DLD1 (cell line): ENCODE results near the gene GRPEL1.

Source experiments
- in situ Hi-C: cut with HindIII; loops from 2 replicates; pipeline ENCODE4 v1.10.0; 2017; ENCODE audit warnings: low sequenced_read_pairs

The GRPEL1 gene

DNA sequence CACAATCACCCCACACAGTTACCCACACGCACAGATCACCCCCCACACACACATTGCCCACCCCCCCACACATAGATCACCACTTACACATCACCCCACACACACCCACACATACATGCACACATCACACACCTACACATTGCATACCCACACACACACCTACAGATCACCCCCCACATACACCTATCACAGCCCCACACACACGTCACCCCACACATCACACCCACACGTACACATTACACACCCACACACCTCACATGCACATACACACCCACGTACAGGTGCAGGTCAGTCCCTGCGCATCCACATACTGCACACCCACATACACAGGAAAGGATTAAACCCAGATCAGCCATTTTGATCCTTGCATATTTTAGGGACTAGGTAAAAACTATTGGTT lies 40.0 kb downstream of the GRPEL1 start:
- in situ Hi-C loops, result no loop called here

GRCh38 chr4:7027284-7027683 lies 40.6 kb downstream of the GRPEL1 start:
- in situ Hi-C loops, result no loop called here

GRCh38 chr4:7026107-7026506 lies 41.8 kb downstream of the GRPEL1 start:
- in situ Hi-C loops, result no loop called here

GRCh38 chr4:7025040-7025602 lies 42.7 kb downstream of the GRPEL1 start:
- in situ Hi-C loops, result no loop called here

DNA sequence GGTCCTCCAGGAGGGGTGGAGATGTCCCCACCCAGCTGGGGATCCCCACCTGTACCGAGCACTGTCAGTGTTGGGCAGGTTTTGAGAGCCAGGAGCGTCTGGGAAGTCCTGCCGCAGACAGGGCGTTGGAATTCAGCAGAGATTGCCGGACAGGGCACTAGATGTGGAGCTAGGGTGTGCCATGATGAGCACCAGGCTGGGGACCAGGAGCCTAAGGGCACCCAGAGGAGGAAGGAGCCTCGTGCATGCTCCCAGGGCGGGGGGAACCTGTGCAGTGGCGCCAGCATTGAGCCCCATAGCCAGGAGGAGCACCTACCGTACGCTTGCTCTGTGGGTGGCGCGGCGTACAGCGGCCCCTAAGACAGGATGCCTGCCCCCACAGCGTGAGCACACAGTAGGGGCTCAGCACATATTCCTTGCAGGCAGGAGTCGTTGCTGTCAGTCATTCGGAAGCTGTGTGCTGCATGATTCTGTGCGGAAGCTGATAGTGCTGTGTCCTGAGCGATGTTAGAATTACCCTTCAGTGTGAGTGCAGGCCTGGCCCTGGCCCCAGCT lies 43.5 kb downstream of the GRPEL1 start:
- in situ Hi-C loops, result no loop called here

- in situ Hi-C loops, result no loop called here
These were observed 44.0 kb downstream of the GRPEL1 start for GRCh38 chr4:7023901-7024300.

DNA sequence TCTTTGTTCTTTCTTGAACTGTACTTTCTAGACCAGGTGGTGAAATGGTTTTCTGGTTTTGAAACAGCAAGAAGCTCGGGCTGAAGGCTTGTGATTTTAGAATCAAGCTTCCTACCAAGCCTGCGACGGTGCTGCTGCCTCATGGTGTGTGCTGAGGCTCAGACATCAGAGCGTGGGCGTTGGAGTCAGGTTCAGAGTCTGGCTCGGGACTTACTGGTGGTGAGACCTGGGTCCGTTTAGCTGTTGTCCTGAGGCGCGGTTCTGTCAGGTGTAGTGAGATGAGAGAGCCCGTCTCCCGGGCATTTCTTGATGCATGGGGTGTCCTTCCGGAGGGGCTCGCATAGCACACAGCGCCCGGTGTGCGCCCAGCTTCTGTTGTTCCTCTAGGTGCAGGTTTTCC lies 44.4 kb downstream of the GRPEL1 start:
- in situ Hi-C loops, result no loop called here

DNA sequence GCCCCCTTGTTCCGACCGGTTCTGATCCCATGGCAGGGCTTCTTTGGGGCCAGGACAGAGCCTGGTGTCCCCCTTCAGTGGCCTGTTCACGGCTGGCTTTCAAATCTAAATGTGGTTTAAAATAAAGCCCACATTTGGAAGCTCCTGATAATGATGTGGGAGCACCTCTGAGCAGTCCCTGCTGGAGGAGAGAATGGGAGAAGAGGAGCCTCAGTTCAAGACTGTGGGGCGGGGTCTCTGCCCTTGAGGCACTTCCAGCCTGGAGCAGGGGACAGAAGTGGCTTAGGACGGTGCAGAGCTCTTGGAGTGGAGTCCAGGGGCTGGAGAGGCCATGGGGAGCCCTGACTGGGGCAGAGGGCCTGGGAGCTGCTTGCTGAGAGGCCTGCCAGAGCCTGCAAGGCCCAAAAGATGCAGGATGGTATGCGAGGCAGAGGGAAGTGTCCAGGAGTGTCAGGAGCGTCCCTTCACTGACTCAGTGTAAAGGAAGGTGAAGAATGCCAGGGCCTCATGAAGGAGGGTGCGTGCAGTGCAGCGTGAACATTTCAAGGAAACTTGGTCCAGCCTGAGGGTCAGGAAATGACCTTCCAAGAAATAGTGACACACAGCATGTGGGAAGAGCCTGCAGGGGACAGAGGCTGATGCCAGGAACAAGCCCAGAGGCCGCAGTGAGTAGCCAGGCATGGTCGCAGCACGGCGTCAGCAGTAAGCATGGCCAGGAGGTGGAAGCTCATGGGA lies 45.8 kb downstream of the GRPEL1 start:
- in situ Hi-C loops, result no loop called here

- in situ Hi-C loops, result no loop called here
These were observed 46.5 kb downstream of the GRPEL1 start for GRCh38 chr4:7021355-7021754.

DNA sequence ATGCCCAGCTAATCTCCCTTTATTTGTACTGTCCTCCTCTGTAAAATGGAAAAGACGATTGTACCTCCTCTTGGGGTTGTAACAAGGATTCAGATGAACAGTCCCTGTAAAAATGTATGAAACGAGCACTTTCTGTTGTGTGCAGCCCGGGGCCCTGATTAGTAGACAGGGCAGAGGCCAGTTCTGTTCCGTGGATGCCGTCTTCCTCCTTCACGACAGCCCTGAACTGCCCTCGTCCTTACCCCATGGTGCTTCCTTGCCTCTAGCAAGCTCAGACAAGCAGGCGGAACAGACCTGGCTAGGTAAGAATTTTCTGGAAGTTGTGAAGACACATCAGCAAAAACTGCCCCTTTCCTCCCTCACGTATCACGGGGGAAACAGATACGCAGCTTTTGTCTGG lies 47.0 kb downstream of the GRPEL1 start:
- in situ Hi-C loops, result no loop called here

GRCh38 chr4:7020290-7020689 lies 47.6 kb downstream of the GRPEL1 start:
- in situ Hi-C loops, result no loop called here

DNA sequence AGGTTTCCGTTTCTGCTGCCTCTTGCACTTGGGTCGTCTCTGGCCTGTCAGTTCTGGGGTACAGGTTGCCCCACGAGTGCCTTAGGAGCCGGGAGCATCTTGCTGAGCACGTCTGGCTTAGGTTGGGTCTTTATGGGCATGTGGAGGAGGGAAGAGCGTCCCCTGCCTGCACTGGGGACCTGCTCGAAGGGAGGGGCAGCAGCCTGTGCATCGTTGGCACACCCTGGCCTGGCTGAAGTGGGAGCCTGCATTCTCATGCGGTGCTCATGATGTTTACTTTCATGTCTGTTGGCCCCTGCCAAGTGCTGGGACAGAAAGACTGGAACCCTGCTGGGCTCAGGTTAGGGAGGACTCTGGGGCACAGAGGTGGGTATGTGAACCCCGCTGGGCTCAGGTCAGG lies 48.5 kb downstream of the GRPEL1 start:
- in situ Hi-C loops, result no loop called here

- in situ Hi-C loops, result no loop called here
These were observed 49.6 kb downstream of the GRPEL1 start for GRCh38 chr4:7018281-7018680.

DNA sequence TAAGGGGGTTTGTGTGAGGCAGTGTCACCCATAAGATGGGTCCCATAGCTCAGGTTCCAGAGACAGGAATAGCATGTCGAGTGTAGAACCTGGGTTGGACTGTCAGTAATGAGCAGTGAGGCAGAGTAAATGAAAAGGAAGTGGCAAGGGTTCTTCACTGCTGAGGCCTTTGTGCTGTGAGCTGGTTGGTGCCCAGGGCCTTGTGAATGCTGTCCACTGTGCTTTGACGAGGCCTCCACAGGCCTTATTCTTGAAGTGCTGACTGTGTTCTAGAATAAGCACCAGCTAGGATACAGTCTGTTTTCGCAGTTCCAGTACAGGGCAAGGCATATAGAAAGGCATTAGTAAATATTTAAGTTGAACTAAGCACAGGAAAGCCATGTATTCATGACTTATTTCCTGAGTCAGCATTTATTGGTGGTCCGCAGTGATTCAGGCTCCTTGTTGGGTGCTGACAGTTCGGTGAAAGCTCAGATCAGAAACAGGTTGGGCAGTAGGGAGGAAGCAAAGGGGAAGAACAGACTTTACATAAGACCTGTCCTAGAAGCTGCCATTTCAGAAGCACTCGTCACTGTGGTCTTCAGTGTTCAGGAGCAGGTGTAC lies 50.3 kb downstream of the GRPEL1 start:
- in situ Hi-C loops, result no loop called here

- in situ Hi-C loops, result no loop called here
These were observed 51.4 kb downstream of the GRPEL1 start for GRCh38 chr4:7016512-7016911.

DNA sequence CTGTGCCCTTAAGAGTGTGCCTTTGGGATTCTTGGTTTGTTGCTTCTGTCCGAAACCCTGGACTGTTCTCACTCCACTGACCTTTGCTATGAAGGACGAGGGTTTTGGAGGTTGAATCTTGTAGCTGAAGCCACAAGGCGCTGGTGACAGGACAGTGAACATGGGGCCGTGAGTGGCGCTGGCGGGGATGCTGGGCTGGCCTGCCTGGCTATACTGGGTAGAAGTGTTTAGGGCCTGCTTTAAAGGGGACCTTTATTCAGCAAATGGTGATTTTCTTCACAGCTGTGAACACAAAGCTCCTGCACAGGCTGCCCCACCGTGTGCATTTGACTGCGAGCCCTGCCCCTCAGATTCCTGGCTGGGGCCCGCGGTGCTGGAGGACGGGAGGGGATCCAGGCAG lies 51.8 kb downstream of the GRPEL1 start:
- in situ Hi-C loops, result no loop called here

- in situ Hi-C loops, result no loop called here
These were observed 52.4 kb downstream of the GRPEL1 start for GRCh38 chr4:7015383-7016035.

- in situ Hi-C loops, result no loop called here
These were observed 53.0 kb downstream of the GRPEL1 start for GRCh38 chr4:7014815-7015214.

DNA sequence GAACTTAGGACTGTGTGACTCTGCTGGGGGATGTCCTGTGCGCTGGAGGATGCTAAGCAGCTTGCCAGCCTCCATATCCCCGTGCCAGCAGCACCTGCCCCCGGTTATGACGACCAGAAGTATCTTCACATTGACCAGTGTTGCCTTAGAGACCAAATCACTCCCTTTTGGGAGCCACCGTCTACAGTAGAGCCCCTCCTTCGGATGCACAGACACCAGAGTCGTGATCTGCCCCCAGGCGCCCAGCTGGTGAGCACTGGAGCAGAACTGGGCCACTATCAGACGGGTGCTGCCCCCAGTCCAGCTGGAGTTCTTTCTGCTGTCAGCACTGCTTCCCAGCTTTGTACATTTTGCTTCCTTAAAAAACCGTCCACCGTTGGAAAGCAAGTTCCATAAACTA lies 54.7 kb downstream of the GRPEL1 start:
- in situ Hi-C loops, result no loop called here

- in situ Hi-C loops, result no loop called here
These were observed 58.3 kb downstream of the GRPEL1 start for GRCh38 chr4:7009564-7009963.
